HG03097 (cell line): ENCODE measurements around the gene TYW3.

Experiments
- ATAC-seq: cut with Tn5 transposase; IDR thresholded peaks from one replicate; pipeline ENCODE4 v1.9.1; 2021; ENCODE audit not compliant: unreplicated experiment, low FRiP score

Gene TYW3

GRCh38 chr1:74732960-74733603 is at the start of gene TYW3, which contains the start of gene CRYZ:
TYW3 (plus strand) TSS chr1:74733152; CDS start chr1:74733245, 93 bp downstream.
CRYZ (minus strand) TSS chr1:74733050; CDS start chr1:74724821, 8,229 bp downstream.
- peak; percentile 70 for ATAC-seq

- ATAC-seq, result no peak
These were observed 49.3 kb upstream of the TYW3 start for GRCh38 chr1:74683656-74684055.

GRCh38 chr1:74684301-74684700 is 48.7 kb upstream of the TYW3 start:
- ATAC-seq, result no peak

GRCh38 chr1:74686928-74687327 is 46.0 kb upstream of the TYW3 start:
- no peak for ATAC-seq

- no peak for ATAC-seq
These were observed 43.2 kb upstream of the TYW3 start for GRCh38 chr1:74689621-74690363.

GRCh38 chr1:74690364-74690696 is 42.6 kb upstream of the TYW3 start:
- ATAC-seq, result no peak

GRCh38 chr1:74690909-74691308 is 42.0 kb upstream of the TYW3 start:
- no peak for ATAC-seq

GRCh38 chr1:74693473-74693872 is 39.5 kb upstream of the TYW3 start:
- ATAC-seq, result no peak

GRCh38 chr1:74697832-74698231 is 35.1 kb upstream of the TYW3 start:
- ATAC-seq, result no peak

GRCh38 chr1:74699331-74699730 is 33.6 kb upstream of the TYW3 start:
- ATAC-seq, result no peak

- ATAC-seq, result no peak
These were observed 29.4 kb upstream of the TYW3 start for GRCh38 chr1:74703386-74704182.

GRCh38 chr1:74712881-74713280 is 20.1 kb upstream of the TYW3 start:
- ATAC-seq, result no peak

GRCh38 chr1:74713849-74714248 is 19.1 kb upstream of the TYW3 start:
- no peak for ATAC-seq

GRCh38 chr1:74714429-74715235 is 18.3 kb upstream of the TYW3 start:
- no peak for ATAC-seq

- ATAC-seq, result no peak
These were observed 17.8 kb upstream of the TYW3 start for GRCh38 chr1:74715236-74715502.

- ATAC-seq, result no peak
These were observed 17.1 kb upstream of the TYW3 start for GRCh38 chr1:74715806-74716205.

GRCh38 chr1:74716822-74717221 is 16.1 kb upstream of the TYW3 start:
- ATAC-seq, result no peak

- no peak for ATAC-seq
These were observed 15.3 kb upstream of the TYW3 start for GRCh38 chr1:74717626-74718025.

GRCh38 chr1:74726063-74726462 is 6.9 kb upstream of the TYW3 start:
- ATAC-seq, result no peak

- ATAC-seq, result no peak
These were observed 4.2 kb upstream of the TYW3 start for GRCh38 chr1:74728736-74729135.
